ENCODE data around the gene AHI1. TPM values are rescaled to one million over a fixed set of nuclear protein-coding genes. Genes with fewer than 3 reads are reported as not detected.

AHI1 gene
- total RNA-seq, 2 experiments from 2014 or later = 21.4 to 33.9 TPM

GRCh38 chr6:135503703-135504475, 6.3 kb upstream of the AHI1 start:
- no peaks in the 10 kb centered on the region for H4K20me1 ChIP-seq (ENCODE audit: insufficient read depth, low read length)
- no peaks in the 10 kb centered on the region for H3K9me2 ChIP-seq (ENCODE audit: insufficient read depth, low read length)
- H3K27ac ChIP-seq (ENCODE audit: low read depth, low read length, poor library complexity, severe bottlenecking) = no peak overlapping the region
- ChIA-PET CTCF (ENCODE audit: unreplicated experiment) (no interaction called here), POLR2A (no interaction called here)
- intact Hi-C loops (cut with micrococcal nuclease; ENCODE audit: unreplicated experiment) = no loop called here
- no TSS peak for BruUV-seq (replicated peaks)
- H3K4me1 ChIP-seq (ENCODE audit: insufficient read depth, low read length, poor library complexity, severe bottlenecking) = no peaks in the 10 kb centered on the region
- no peaks in the 10 kb centered on the region for H3K36me3 ChIP-seq (ENCODE audit: insufficient read depth, low read length)
- TF ChIP-seq EZH2phosphoT487 (IDR thresholded peaks at IDR 0.05; ENCODE audit: borderline replicate concordance, low read depth, low read length) = no peak
- TF ChIP-seq, protein P1, sequence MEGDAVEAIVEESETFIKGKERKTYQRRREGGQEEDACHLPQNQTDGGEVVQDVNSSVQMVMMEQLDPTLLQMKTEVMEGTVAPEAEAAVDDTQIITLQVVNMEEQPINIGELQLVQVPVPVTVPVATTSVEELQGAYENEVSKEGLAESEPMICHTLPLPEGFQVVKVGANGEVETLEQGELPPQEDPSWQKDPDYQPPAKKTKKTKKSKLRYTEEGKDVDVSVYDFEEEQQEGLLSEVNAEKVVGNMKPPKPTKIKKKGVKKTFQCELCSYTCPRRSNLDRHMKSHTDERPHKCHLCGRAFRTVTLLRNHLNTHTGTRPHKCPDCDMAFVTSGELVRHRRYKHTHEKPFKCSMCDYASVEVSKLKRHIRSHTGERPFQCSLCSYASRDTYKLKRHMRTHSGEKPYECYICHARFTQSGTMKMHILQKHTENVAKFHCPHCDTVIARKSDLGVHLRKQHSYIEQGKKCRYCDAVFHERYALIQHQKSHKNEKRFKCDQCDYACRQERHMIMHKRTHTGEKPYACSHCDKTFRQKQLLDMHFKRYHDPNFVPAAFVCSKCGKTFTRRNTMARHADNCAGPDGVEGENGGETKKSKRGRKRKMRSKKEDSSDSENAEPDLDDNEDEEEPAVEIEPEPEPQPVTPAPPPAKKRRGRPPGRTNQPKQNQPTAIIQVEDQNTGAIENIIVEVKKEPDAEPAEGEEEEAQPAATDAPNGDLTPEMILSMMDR (conservative IDR thresholded peaks at IDR 0.05; ENCODE audit: low read length) = no peak
- no peak overlapping the region for H3K4me2 ChIP-seq (ENCODE audit: low read length)
- no peaks in the 10 kb centered on the region for H3K79me2 ChIP-seq (ENCODE audit: insufficient read depth, low read depth, low read length)
- H3K4me3 ChIP-seq (ENCODE audit: low read depth, low read length, poor library complexity, severe bottlenecking) = no peak overlapping the region
- no peak overlapping the region for H2AFZ ChIP-seq (ENCODE audit: low read length)
- no peak for DNase-seq (ENCODE audit: low spot score)
- no peaks in the 10 kb centered on the region for H3K9me3 ChIP-seq (ENCODE audit: low read length)

- H3K4me3 ChIP-seq (ENCODE audit: low read depth, low read length, poor library complexity, severe bottlenecking) = no peak overlapping the region
- H3K79me2 ChIP-seq (ENCODE audit: insufficient read depth, low read depth, low read length) = peaks cover 11% of the 10 kb centered on the region; the same call in 1 of the 2 replicates
- peaks cover 27% of the 10 kb centered on the region for H3K4me1 ChIP-seq (ENCODE audit: insufficient read depth, low read length, poor library complexity, severe bottlenecking)
- H3K36me3 ChIP-seq (ENCODE audit: insufficient read depth, low read length) = no peaks in the 10 kb centered on the region
- H3K9me2 ChIP-seq (ENCODE audit: insufficient read depth, low read length) = no peaks in the 10 kb centered on the region
- DNase-seq (ENCODE audit: low spot score) = no peak
- ChIA-PET CTCF (ENCODE audit: unreplicated experiment) (no interaction called here), POLR2A (interaction anchor here (0.6 to 2.0 kb wide), 8 partner anchors 27 to 761 kb away, joined by 3 to 16 read pairs (median 4); partner anchors contain the start of gene MTFR2)
- H2AFZ ChIP-seq (ENCODE audit: low read length) = no peak overlapping the region; the same call in 1 of the 2 replicates
- no peak for TF ChIP-seq EZH2phosphoT487 (IDR thresholded peaks at IDR 0.05; ENCODE audit: borderline replicate concordance, low read depth, low read length)
- TF ChIP-seq, protein P1 (conservative IDR thresholded peaks at IDR 0.05; ENCODE audit: low read length) = no peak
- BruUV-seq (replicated peaks) = no TSS peak
- H3K4me2 ChIP-seq (ENCODE audit: low read length) = no peak overlapping the region
- no peak overlapping the region for H3K27ac ChIP-seq (ENCODE audit: low read depth, low read length, poor library complexity, severe bottlenecking)
- H4K20me1 ChIP-seq (ENCODE audit: insufficient read depth, low read length) = no peaks in the 10 kb centered on the region
- intact Hi-C loops (cut with micrococcal nuclease; ENCODE audit: unreplicated experiment) = loop anchor here (5.0 to 10.0 kb wide), 2 partner anchors 447 to 1545 kb away; partner anchors contain the start of genes HBS1L and TBPL1
- H3K9me3 ChIP-seq (ENCODE audit: low read length) = no peaks in the 10 kb centered on the region
These were observed 2.2 kb upstream of the AHI1 start for GRCh38 chr6:135499441-135500340.
